HepG2 (cell line): ENCODE measurements around the gene TXNDC11. TPM values are rescaled to one million over a fixed set of nuclear protein-coding genes. Genes with fewer than 3 reads are reported as not detected.

Experiments
- ATAC-seq: fragments of 200-7000 bp; cut with Tn5 transposase; 3 replicates; pipeline ENCODE4 v1.9.1; 2020; ENCODE audit warnings: mild to moderate bottlenecking, moderate library complexity
- BruUV-seq: library from RNA; stranded (reverse); fragments of 400-500 nt; replicated peaks from 2 replicates; lab custom pipeline; 2021; lab: Mats Ljungman, UMichigan
- CTCF ChIA-PET: fragments of 300-600 bp; formaldehyde crosslinking; extraction: SDS; loops from one replicate; lab custom pipeline; 2021; ENCODE audit warnings: low total read pairs, inconsistent platforms, low intra/inter-chr PET ratio; lab: Yijun Ruan, JAX
- POLR2A ChIA-PET: fragments of 350-600 bp; sonication (Branson Sonifier 250); formaldehyde crosslinking; loops from one replicate; lab custom pipeline; 2020; ENCODE audit warnings: antibody characterized with exemption, inconsistent platforms; lab: Yijun Ruan, JAX
- DNase-seq: peaks from one replicate; pipeline ENCODE4 v3.0.0-alpha.2; 2015; ENCODE audit warnings: low spot score
- FAIRE-seq: peaks from 3 replicates; lab custom pipeline; 2011; peaks lifted over from hg19 to GRCh38; lab: Jason Lieb, UNC
- H2AFZ ChIP-seq: one replicate; pipeline ENCODE4 v1.6.1; 2011; ENCODE audit warnings: low read length, inconsistent platforms
- H3K27ac ChIP-seq: fragments of 300-600 bp; 3 replicates; pipeline ENCODE4 v1.8.0; 2011; ENCODE audit warnings: mixed run types, mild to moderate bottlenecking, mixed read lengths, low read length, inconsistent platforms; ENCODE audit not compliant: insufficient read depth; ENCODE audit errors: extremely low read length
- H3K27me3 ChIP-seq, 2 experiments: fragments of 200-600 bp in 1 of 2; 2 replicates in 1 of 2; 3 replicates in 1 of 2; pipeline versions ENCODE4 v1.6.0 to v1.8.0; 2011; ENCODE audit warnings: low read length in 2 of 2, mild to moderate bottlenecking in 2 of 2, moderate library complexity in 2 of 2, inconsistent platforms in 1 of 2; ENCODE audit not compliant: insufficient read depth in 2 of 2, control insufficient read depth in 1 of 2
- H3K36me3 ChIP-seq, 2 experiments: fragments of 200-600 bp in 1 of 2; replicated peaks in 1 of 2; 2 replicates in 1 of 2; 3 replicates in 1 of 2; pipeline versions ENCODE4 v1.5.1 to v1.8.0; 2011; ENCODE audit warnings: low read length in 2 of 2, inconsistent platforms in 1 of 2; ENCODE audit not compliant: insufficient read depth in 2 of 2, control insufficient read depth in 1 of 2
- H3K4me1 ChIP-seq: 2 replicates; pipeline ENCODE4 v1.5.1; 2012; ENCODE audit warnings: low read length, inconsistent platforms; ENCODE audit not compliant: insufficient read depth
- H3K4me2 ChIP-seq: 2 replicates; pipeline ENCODE4 v1.6.0; 2011; ENCODE audit warnings: low read depth, low read length, inconsistent platforms
- H3K4me3 ChIP-seq, 3 experiments: fragments of 200-600 bp in 1 of 3; sonication (generic), shearing (Covaris generic) in 1 of 3; replicated peaks in 1 of 3; 2 replicates each; pipeline ENCODE4 v1.5.1; 2011 to 2016; ENCODE audit warnings: low read length in 3 of 3, inconsistent platforms in 2 of 3, low read depth in 2 of 3, mild to moderate bottlenecking in 2 of 3, control low read depth in 1 of 3, mixed read lengths in 1 of 3; ENCODE audit not compliant: insufficient read depth in 1 of 3
- H3K79me2 ChIP-seq: one replicate; pipeline ENCODE4 v1.6.1; 2011; ENCODE audit warnings: low read length, inconsistent platforms; ENCODE audit not compliant: insufficient read depth
- H3K9ac ChIP-seq: 2 replicates; pipeline ENCODE4 v1.6.0; 2011; ENCODE audit warnings: mild to moderate bottlenecking, low read depth, low read length, inconsistent platforms; ENCODE audit not compliant: insufficient read depth
- H3K9me3 ChIP-seq: 2 replicates; pipeline ENCODE4 v1.5.1; 2012; ENCODE audit warnings: mild to moderate bottlenecking, low read length
- H4K20me1 ChIP-seq: 2 replicates; pipeline ENCODE4 v1.6.0; 2011; ENCODE audit warnings: inconsistent platforms, mild to moderate bottlenecking, low read length, moderate library complexity; ENCODE audit not compliant: insufficient read depth
- CTCF ChIP-seq: sonication (generic); formaldehyde crosslinking; IDR thresholded peaks from 2 replicates; pipeline ENCODE4 v1.5.0; 2020; ENCODE audit warnings: mild to moderate bottlenecking, missing genetic modification reagents, moderate library complexity
- JDP2 ChIP-seq: sonication (generic); formaldehyde crosslinking; IDR thresholded peaks from 2 replicates; pipeline ENCODE4 v1.8.1; 2022; ENCODE audit warnings: missing genetic modification reagents, borderline replicate concordance
- MXI1 ChIP-seq: IDR thresholded peaks from 3 replicates; pipeline ENCODE4 v1.6.1; 2012; ENCODE audit warnings: low read depth, low read length, inconsistent platforms, borderline replicate concordance
- NFE2 ChIP-seq: sonication (generic); formaldehyde crosslinking; IDR thresholded peaks from 2 replicates; pipeline ENCODE4 v1.4.0; 2020; ENCODE audit warnings: missing genetic modification reagents
- PTBP1 ChIP-seq: fragments of 200-400 bp; formaldehyde crosslinking; IDR thresholded peaks from 2 replicates; pipeline ENCODE4 v1.6.1; 2018; ENCODE audit warnings: low read length, low read depth; ENCODE audit not compliant: poor library complexity, severe bottlenecking
- SOX13 ChIP-seq, 3 experiments: fragments of 450-650 bp in 1 of 3; sonication (generic) in 1 of 3; formaldehyde crosslinking in 1 of 3; IDR thresholded peaks in 2 of 3; conservative IDR thresholded peaks in 1 of 3; 2 replicates each; pipeline versions ENCODE4 v1.5.0 to v1.6.1; 2016 to 2020; ENCODE audit warnings: antibody characterized with exemption in 1 of 3, mild to moderate bottlenecking in 1 of 3, missing compliant biosample characterization in 1 of 3, missing genetic modification reagents in 1 of 3, moderate library complexity in 1 of 3
- TIGD3 ChIP-seq: sonication (generic); formaldehyde crosslinking; IDR thresholded peaks from 2 replicates; pipeline ENCODE4 v1.5.1; 2020; ENCODE audit warnings: mild to moderate bottlenecking, missing genetic modification reagents, borderline replicate concordance
- TMF1 ChIP-seq: sonication (generic); formaldehyde crosslinking; IDR thresholded peaks from 2 replicates; pipeline ENCODE4 v1.8.1; 2022; ENCODE audit warnings: low read depth, missing genetic modification reagents
- ZNF10 ChIP-seq: sonication (generic); formaldehyde crosslinking; IDR thresholded peaks from 2 replicates; pipeline ENCODE4 v1.4.0; 2020; ENCODE audit warnings: mild to moderate bottlenecking, low read depth, missing genetic modification reagents, borderline replicate concordance
- ZNF143 ChIP-seq: sonication (generic); formaldehyde crosslinking; IDR thresholded peaks from 2 replicates; pipeline ENCODE4 v1.4.0; 2020; ENCODE audit warnings: missing genetic modification reagents
- ZNF17 ChIP-seq: sonication (generic); formaldehyde crosslinking; IDR thresholded peaks from 2 replicates; pipeline ENCODE4 v1.5.0; 2020; ENCODE audit warnings: mild to moderate bottlenecking, missing genetic modification reagents
- ZNF337 ChIP-seq: sonication (generic); formaldehyde crosslinking; IDR thresholded peaks from 2 replicates; pipeline ENCODE4 v1.5.1; 2020; ENCODE audit warnings: missing genetic modification reagents, low read depth, mild to moderate bottlenecking, borderline replicate concordance
- ZNF687 ChIP-seq: sonication (generic); formaldehyde crosslinking; IDR thresholded peaks from 2 replicates; pipeline ENCODE4 v1.5.1; 2020; ENCODE audit warnings: mild to moderate bottlenecking, missing genetic modification reagents, moderate library complexity
- ZNF775 ChIP-seq: sonication (generic); formaldehyde crosslinking; IDR thresholded peaks from 2 replicates; pipeline ENCODE4 v1.4.0; 2020; ENCODE audit warnings: missing genetic modification reagents, mild to moderate bottlenecking, moderate library complexity, borderline replicate concordance
- ZSCAN31 ChIP-seq: sonication (generic); formaldehyde crosslinking; IDR thresholded peaks from 2 replicates; pipeline ENCODE4 v1.5.0; 2020; ENCODE audit warnings: low read depth, mild to moderate bottlenecking, missing genetic modification reagents
- WGBS: methylation state at CpG from one replicate; pipeline ENCODE4 v1.1.6; 2017; ENCODE audit warnings: low lambda C conversion rate; 5-methylcytosine and 5-hydroxymethylcytosine counted together
- in situ Hi-C: cut with HindIII; loops from 2 replicates; pipeline ENCODE4 v1.10.0; 2017; ENCODE audit warnings: low pct_unique_long_range_greater_than_20kb; ENCODE audit not compliant: extremely low pct_ligation_motif_present
- intact Hi-C: fragments of 100-400 bp; cut with micrococcal nuclease; formaldehyde crosslinking; loops from one replicate; pipeline ENCODE4 v1.10.0; 2022; ENCODE audit not compliant: unreplicated experiment
- polyA plus RNA-seq, 8 experiments: library from polyadenylated mRNA; depleted of rRNA in 3 of 8; stranded (reverse) in 7 of 8; unstranded in 1 of 8; fragments of >200 nt; fragmentation: Illumina TruSeq in 4 of 8; extraction: Trizol in 4 of 8; gene quantifications; 2 replicates each; pipeline versions ENCODE4 v1.2.1 to v1.2.3, GENCODE V29; 2011 to 2016; ENCODE audit warnings: low read depth in 4 of 8, missing spikeins in 1 of 8, mixed read lengths in 1 of 8; ENCODE audit not compliant: insufficient read depth in 1 of 8
- total RNA-seq, 5 experiments: library from RNA; depleted of rRNA; stranded (reverse); fragments of >200 nt; fragmentation: Illumina TruSeq; extraction: Trizol; gene quantifications; 2 replicates each; pipeline ENCODE4 v1.2.3, GENCODE V29; 2016; ENCODE audit warnings: low read depth in 1 of 5

TXNDC11 gene
- total and polyA plus RNA-seq, 2 of the 13 experiments (the other 11 are each of a cell fraction or from before 2014, with no cell fraction given), result 74.9 to 123 TPM

GRCh38 chr16:11791144-11791828, 48.6 kb upstream of the TXNDC11 start:
- ATAC-seq, result peak; percentile 42
- Histone ChIP-seq H3K4me2 (peak overlapping the region; percentile 56), H3K27me3 (no peaks in the 10 kb centered on the region), H3K4me1 (peaks cover 98% of the 10 kb centered on the region), H3K27ac (peak overlapping the region; percentile 52), H3K9ac (no peak overlapping the region), H3K79me2 (peaks cover 97% of the 10 kb centered on the region), H3K9me3 (no peaks in the 10 kb centered on the region), H2AFZ (no peak overlapping the region), H3K4me3 (peak overlapping the region in 1 of 3 experiments; percentile 28; a peak in 3 of 6 replicates), H3K36me3 (peaks cover 0 to 8% of the 10 kb centered on the region in 2 experiments; a peak in 3 of 5 replicates), H4K20me1 (peaks cover 56% of the 10 kb centered on the region)
- FAIRE-seq, result no peak
- intact Hi-C loops, result loop anchor here (1.0 to 10.0 kb wide), 2 partner anchors 37 to 206 kb away; partner anchors contain the start of gene LITAF
- BruUV-seq, result no TSS peak
- DNase-seq, result peak; percentile 45
- WGBS, result 62% methylated on average over 8 of the region's 8 CpGs
- ChIA-PET CTCF (no interaction called here), POLR2A (interaction anchor here (0.9 to 5.5 kb wide), 10 partner anchors 9 to 76 kb away, joined by 3 to 85 read pairs (median 5); partner anchors contain the start of gene TXNDC11)
- in situ Hi-C loops, result no loop called here
- TF ChIP-seq ZNF143 (no peak), TIGD3 (no peak), ZNF10 (no peak), ZNF687 (CRISPR knock-in tag) (peak; percentile 38; the same call in 1 of the 2 replicates), ZNF17 (CRISPR knock-in tag) (no peak), ZNF337 (no peak), PTBP1 (no peak), NFE2 (no peak), CTCF (no peak), MXI1 (no peak), TMF1 (CRISPR knock-in tag) (no peak), JDP2 (CRISPR knock-in tag) (no peak), ZNF775 (CRISPR knock-in tag) (0 out of 2 replicates have a peak, but pooled peaks have one; percentile 49), SOX13 (IDR thresholded peaks at IDR 0.05) (no peak), SOX13 (CRISPR knock-in tag; conservative IDR thresholded peaks at IDR 0.05 in 1 of 2, IDR thresholded peaks at IDR 0.05 in 1 of 2) (peak in 1 of 2 experiments; percentile 33; a peak in 1 of 4 replicates), ZSCAN31 (CRISPR knock-in tag) (0 out of 2 replicates have a peak, but pooled peaks have one; percentile 34)
